ENCODE measurements around the gene PALMD.

GRCh38 chr1:99663501-99663900 lies 17.6 kb downstream of the PALMD start:
- TF ChIP-seq, protein P1, sequence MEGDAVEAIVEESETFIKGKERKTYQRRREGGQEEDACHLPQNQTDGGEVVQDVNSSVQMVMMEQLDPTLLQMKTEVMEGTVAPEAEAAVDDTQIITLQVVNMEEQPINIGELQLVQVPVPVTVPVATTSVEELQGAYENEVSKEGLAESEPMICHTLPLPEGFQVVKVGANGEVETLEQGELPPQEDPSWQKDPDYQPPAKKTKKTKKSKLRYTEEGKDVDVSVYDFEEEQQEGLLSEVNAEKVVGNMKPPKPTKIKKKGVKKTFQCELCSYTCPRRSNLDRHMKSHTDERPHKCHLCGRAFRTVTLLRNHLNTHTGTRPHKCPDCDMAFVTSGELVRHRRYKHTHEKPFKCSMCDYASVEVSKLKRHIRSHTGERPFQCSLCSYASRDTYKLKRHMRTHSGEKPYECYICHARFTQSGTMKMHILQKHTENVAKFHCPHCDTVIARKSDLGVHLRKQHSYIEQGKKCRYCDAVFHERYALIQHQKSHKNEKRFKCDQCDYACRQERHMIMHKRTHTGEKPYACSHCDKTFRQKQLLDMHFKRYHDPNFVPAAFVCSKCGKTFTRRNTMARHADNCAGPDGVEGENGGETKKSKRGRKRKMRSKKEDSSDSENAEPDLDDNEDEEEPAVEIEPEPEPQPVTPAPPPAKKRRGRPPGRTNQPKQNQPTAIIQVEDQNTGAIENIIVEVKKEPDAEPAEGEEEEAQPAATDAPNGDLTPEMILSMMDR (conservative IDR thresholded peaks at IDR 0.05; ENCODE audit: low read depth, low read length) = no peak
- TF ChIP-seq EZH2 (IDR thresholded peaks at IDR 0.05; ENCODE audit: low read length, unreplicated experiment) (no peak), EZH2phosphoT487 (IDR thresholded peaks at IDR 0.05; ENCODE audit: borderline replicate concordance, low read length) (no peak)

All from PC-3 (cell line).